ENCODE measurements around the gene TEX48.

DNA sequence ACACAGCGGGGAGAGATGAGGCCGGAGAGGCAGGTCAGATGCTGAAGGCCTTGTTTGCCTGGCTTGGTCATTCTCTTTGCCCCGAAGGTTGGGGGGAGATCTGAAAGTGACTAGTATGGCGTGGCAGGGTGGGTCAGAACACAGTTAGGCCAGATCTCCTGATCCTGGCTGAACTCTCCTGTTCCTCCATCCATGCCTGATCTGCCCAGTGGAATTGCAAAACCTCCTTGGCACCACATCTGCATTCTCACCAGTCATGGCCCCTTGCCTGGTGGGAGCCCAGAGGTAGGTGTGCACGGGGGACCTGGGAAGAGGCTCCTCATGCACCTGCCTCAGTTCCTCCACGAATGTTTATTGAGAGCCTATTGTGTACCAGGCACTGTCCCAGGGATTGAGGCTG, 47.6 kb downstream of the TEX48 start:
- TF ChIP-seq EZH2 (IDR thresholded peaks at IDR 0.05; ENCODE audit: insufficient read depth, poor library complexity, severe bottlenecking) (no peak), EZH2phosphoT487 (IDR thresholded peaks at IDR 0.05; ENCODE audit: insufficient read depth, low read depth) (no peak)

Measured in GM23248 (cell line).